ENCODE measurements around the gene SNRPA.

- TF ChIP-seq ZNF274 (IDR thresholded peaks at IDR 0.05; ENCODE audit: borderline replicate concordance, extremely low read depth, low read length): no peak
- TF ChIP-seq SP2 (IDR thresholded peaks at IDR 0.05; ENCODE audit: low read length): no peak
- TF ChIP-seq KDM5A (IDR thresholded peaks at IDR 0.05; ENCODE audit: low read length): no peak
- TF ChIP-seq, protein P1, sequence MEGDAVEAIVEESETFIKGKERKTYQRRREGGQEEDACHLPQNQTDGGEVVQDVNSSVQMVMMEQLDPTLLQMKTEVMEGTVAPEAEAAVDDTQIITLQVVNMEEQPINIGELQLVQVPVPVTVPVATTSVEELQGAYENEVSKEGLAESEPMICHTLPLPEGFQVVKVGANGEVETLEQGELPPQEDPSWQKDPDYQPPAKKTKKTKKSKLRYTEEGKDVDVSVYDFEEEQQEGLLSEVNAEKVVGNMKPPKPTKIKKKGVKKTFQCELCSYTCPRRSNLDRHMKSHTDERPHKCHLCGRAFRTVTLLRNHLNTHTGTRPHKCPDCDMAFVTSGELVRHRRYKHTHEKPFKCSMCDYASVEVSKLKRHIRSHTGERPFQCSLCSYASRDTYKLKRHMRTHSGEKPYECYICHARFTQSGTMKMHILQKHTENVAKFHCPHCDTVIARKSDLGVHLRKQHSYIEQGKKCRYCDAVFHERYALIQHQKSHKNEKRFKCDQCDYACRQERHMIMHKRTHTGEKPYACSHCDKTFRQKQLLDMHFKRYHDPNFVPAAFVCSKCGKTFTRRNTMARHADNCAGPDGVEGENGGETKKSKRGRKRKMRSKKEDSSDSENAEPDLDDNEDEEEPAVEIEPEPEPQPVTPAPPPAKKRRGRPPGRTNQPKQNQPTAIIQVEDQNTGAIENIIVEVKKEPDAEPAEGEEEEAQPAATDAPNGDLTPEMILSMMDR (IDR thresholded peaks at IDR 0.05; ENCODE audit: control extremely low read depth in 1 of 3, insufficient read depth in 1 of 3, low read depth in 1 of 3, low read length in 3 of 3): no peak
- TF ChIP-seq RAD21 (IDR thresholded peaks at IDR 0.05 in 1 of 2, conservative IDR thresholded peaks at IDR 0.05 in 1 of 2; ENCODE audit: low read depth in 2 of 2, low read length in 2 of 2): no peak
- TF ChIP-seq MAX (IDR thresholded peaks at IDR 0.05): no peak
- TF ChIP-seq CEBPB (IDR thresholded peaks at IDR 0.05; ENCODE audit: low read depth, low read length): no peak
- TF ChIP-seq TAF7 (optimal IDR thresholded peaks at IDR 0.05; ENCODE audit: borderline replicate concordance, low read depth, low read length): no peak
- no peak for TF ChIP-seq BRCA1 (IDR thresholded peaks at IDR 0.05; ENCODE audit: low read depth, low read length)
- TF ChIP-seq TAF1 (IDR thresholded peaks at IDR 0.05; ENCODE audit: low read depth, low read length): no peak
- no peak for TF ChIP-seq EZH2 (IDR thresholded peaks at IDR 0.05; ENCODE audit: low read depth, low read length, severe bottlenecking)
- 0 out of 2 replicates have a peak, but pooled peaks have one; percentile 15 for TF ChIP-seq YY1 (IDR thresholded peaks at IDR 0.05; ENCODE audit: low read depth, low read length)
Observed at GRCh38 chr19:40778706-40779284, 27.8 kb downstream of the SNRPA start.

Measured in H1 (cell line).